ENCODE measurements around the gene REL. TPM values are rescaled to one million over a fixed set of nuclear protein-coding genes. Genes with fewer than 3 reads are reported as not detected.
A peak's percentile ranks its signal among the peaks of the same experiment; 100 is the strongest.
"Not testable (repeated sequence)": the region's sequence is repeated elsewhere in the genome, so short reads cannot be mapped to it uniquely, and the experiment has no call there.

The REL gene
- total and polyA plus RNA-seq, 4 experiments from 2014 or later, result 3.8 to 28.0 (median 19.4) TPM

GRCh38 chr2:60899892-60900249 is 18.5 kb downstream of the REL start:
- Histone ChIP-seq H3K27me3 (ENCODE audit: insufficient read depth, low read length) (no peaks in the 10 kb centered on the region), H3K36me3 (ENCODE audit: insufficient read depth, low read length) (peaks cover 18% of the 10 kb centered on the region), H3K4me1 (ENCODE audit: insufficient read depth, low read length) (peaks cover 6% of the 10 kb centered on the region), H3K9me3 (ENCODE audit: control insufficient read depth in 1 of 2, low read length in 2 of 2) (no peaks in the 10 kb centered on the region), H3K4me3 (ENCODE audit: low read length in 2 of 2) (no peak overlapping the region), H3K27ac (ENCODE audit: low read depth, low read length) (no peak overlapping the region)
- peak overlapping the region in 3 of 7 donors; percentile 1 to 85 (median 75) for H3K27ac Mint-ChIP-seq
- intact Hi-C loops (cut with micrococcal nuclease), result no loop called here
- no peaks in the 10 kb centered on the region for H3K9me3 Mint-ChIP-seq
- ChIA-PET POLR2A (ENCODE audit: partially characterized antibody) (no interaction called here), CTCF (ENCODE audit: partially characterized antibody) (interaction anchor here (1.2 kb wide), 1 partner anchor 17 kb away, joined by 3 read pairs; no protein-coding TSS in a partner anchor)
- no peak for DNase-seq
- peaks cover 48 to 62% of the 10 kb centered on the region in 2 donors for H3K36me3 Mint-ChIP-seq
- no peaks in the 10 kb centered on the region for H3K27me3 Mint-ChIP-seq
- no peak overlapping the region for H3K4me3 Mint-ChIP-seq
- H3K4me1 Mint-ChIP-seq, result peaks cover 9 to 24% (median 17%) of the 10 kb centered on the region in 4 donors

GRCh38 chr2:60901296-60901695 is 19.9 kb downstream of the REL start:
- CTCF ChIA-PET (ENCODE audit: partially characterized antibody), result interaction anchor here (0.8 kb wide), 1 partner anchor 98 kb away, joined by 4 read pairs; no protein-coding TSS in a partner anchor
- POLR2A ChIA-PET (ENCODE audit: partially characterized antibody); H3K27ac Mint-ChIP-seq; H3K9me3 Mint-ChIP-seq; DNase-seq; H3K4me3 Mint-ChIP-seq; intact Hi-C loops (cut with micrococcal nuclease); H3K9me3 ChIP-seq (ENCODE audit: control insufficient read depth in 1 of 2, low read length in 2 of 2); H3K4me3 ChIP-seq (ENCODE audit: low read length in 2 of 2); H3K27me3 ChIP-seq (ENCODE audit: insufficient read depth, low read length); H3K27me3 Mint-ChIP-seq; H3K27ac ChIP-seq (ENCODE audit: low read depth, low read length); H3K4me1 ChIP-seq (ENCODE audit: insufficient read depth, low read length): not testable (repeated sequence)
- H3K36me3 ChIP-seq (ENCODE audit: insufficient read depth, low read length), result peaks cover 11% of the 10 kb centered on the region
- Mint-ChIP-seq H3K4me1 (peaks cover 9 to 24% (median 17%) of the 10 kb centered on the region in 4 donors), H3K36me3 (peaks cover 53 to 66% of the 10 kb centered on the region in 2 donors)

GRCh38 chr2:60905867-60906266 is 24.5 kb downstream of the REL start:
- POLR2A ChIA-PET (ENCODE audit: partially characterized antibody); H3K4me1 Mint-ChIP-seq; H3K4me3 ChIP-seq (ENCODE audit: low read length in 2 of 2); intact Hi-C loops (cut with micrococcal nuclease); H3K9me3 Mint-ChIP-seq; H3K27me3 ChIP-seq (ENCODE audit: insufficient read depth, low read length); H3K9me3 ChIP-seq (ENCODE audit: control insufficient read depth in 1 of 2, low read length in 2 of 2); H3K4me3 Mint-ChIP-seq; H3K27ac ChIP-seq (ENCODE audit: low read depth, low read length); H3K36me3 ChIP-seq (ENCODE audit: insufficient read depth, low read length); H3K4me1 ChIP-seq (ENCODE audit: insufficient read depth, low read length); DNase-seq; H3K27me3 Mint-ChIP-seq: not testable (repeated sequence)
- CTCF ChIA-PET (ENCODE audit: partially characterized antibody), result interaction anchor here (0.5 kb wide), 1 partner anchor 42 kb away, joined by 3 read pairs; no protein-coding TSS in a partner anchor
- Mint-ChIP-seq H3K36me3 (peaks cover 28 to 50% of the 10 kb centered on the region in 2 donors), H3K27ac (peak overlapping the region in 2 of 7 donors; percentile 37 to 42)

GRCh38 chr2:60906395-60906794 is 25.0 kb downstream of the REL start:
- no peak for DNase-seq
- Histone ChIP-seq H3K9me3 (ENCODE audit: control insufficient read depth in 1 of 2, low read length in 2 of 2) (no peaks in the 10 kb centered on the region), H3K27me3 (ENCODE audit: insufficient read depth, low read length) (no peaks in the 10 kb centered on the region), H3K36me3 (ENCODE audit: insufficient read depth, low read length) (no peaks in the 10 kb centered on the region), H3K4me3 (ENCODE audit: low read length in 2 of 2) (no peak overlapping the region), H3K27ac (ENCODE audit: low read depth, low read length) (no peak overlapping the region), H3K4me1 (ENCODE audit: insufficient read depth, low read length) (no peaks in the 10 kb centered on the region)
- no peak overlapping the region for H3K4me3 Mint-ChIP-seq
- peaks cover 0 to 7% (median 3%) of the 10 kb centered on the region in 4 donors for H3K4me1 Mint-ChIP-seq
- intact Hi-C loops (cut with micrococcal nuclease), result no loop called here
- CTCF ChIA-PET (ENCODE audit: partially characterized antibody), result interaction anchor here (0.5 to 0.6 kb wide), 2 partner anchors 42 to 117 kb away, joined by 3 to 5 read pairs; no protein-coding TSS in a partner anchor
- no peaks in the 10 kb centered on the region for H3K9me3 Mint-ChIP-seq
- peak overlapping the region in 4 of 7 donors; percentile 19 to 44 (median 26) for H3K27ac Mint-ChIP-seq
- H3K36me3 Mint-ChIP-seq, result peaks cover 25 to 47% of the 10 kb centered on the region in 2 donors
- H3K27me3 Mint-ChIP-seq, result no peaks in the 10 kb centered on the region
- POLR2A ChIA-PET (ENCODE audit: partially characterized antibody), result no interaction called here

GRCh38 chr2:60907329-60907728 is 26.0 kb downstream of the REL start:
- Mint-ChIP-seq H3K36me3 (peaks cover 20 to 41% of the 10 kb centered on the region in 2 donors), H3K27ac (no peak overlapping the region), H3K9me3 (no peaks in the 10 kb centered on the region), H3K27me3 (no peaks in the 10 kb centered on the region), H3K4me1 (peaks cover 0 to 7% (median 3%) of the 10 kb centered on the region in 4 donors), H3K4me3 (no peak overlapping the region)
- Histone ChIP-seq H3K27ac (ENCODE audit: low read depth, low read length) (no peak overlapping the region), H3K36me3 (ENCODE audit: insufficient read depth, low read length) (no peaks in the 10 kb centered on the region), H3K27me3 (ENCODE audit: insufficient read depth, low read length) (no peaks in the 10 kb centered on the region), H3K9me3 (ENCODE audit: control insufficient read depth in 1 of 2, low read length in 2 of 2) (no peaks in the 10 kb centered on the region), H3K4me1 (ENCODE audit: insufficient read depth, low read length) (no peaks in the 10 kb centered on the region), H3K4me3 (ENCODE audit: low read length in 2 of 2) (no peak overlapping the region)
- DNase-seq, result no peak
- intact Hi-C loops (cut with micrococcal nuclease), result no loop called here
- ChIA-PET CTCF (ENCODE audit: partially characterized antibody) (interaction anchor here (1.0 kb wide), 1 partner anchor 38 kb away, joined by 3 read pairs; no protein-coding TSS in a partner anchor), POLR2A (ENCODE audit: partially characterized antibody) (no interaction called here)

- no peak overlapping the region for H3K4me3 ChIP-seq (ENCODE audit: low read length in 2 of 2)
- CTCF ChIA-PET (ENCODE audit: partially characterized antibody), result no interaction called here
- H3K9me3 Mint-ChIP-seq, result no peaks in the 10 kb centered on the region
- peaks cover 30% of the 10 kb centered on the region for H3K36me3 ChIP-seq (ENCODE audit: insufficient read depth, low read length)
- no peaks in the 10 kb centered on the region for H3K27me3 ChIP-seq (ENCODE audit: insufficient read depth, low read length)
- DNase-seq, result no peak
- H3K27ac ChIP-seq (ENCODE audit: low read depth, low read length), result no peak overlapping the region
- no peak overlapping the region for H3K4me3 Mint-ChIP-seq
- H3K9me3 ChIP-seq (ENCODE audit: control insufficient read depth in 1 of 2, low read length in 2 of 2), result no peaks in the 10 kb centered on the region
- H3K4me1 ChIP-seq (ENCODE audit: insufficient read depth, low read length), result no peaks in the 10 kb centered on the region
- peaks cover 0 to 4% (median 0%) of the 10 kb centered on the region in 4 donors for H3K4me1 Mint-ChIP-seq
- no peaks in the 10 kb centered on the region for H3K27me3 Mint-ChIP-seq
- intact Hi-C loops (cut with micrococcal nuclease), result no loop called here
- POLR2A ChIA-PET (ENCODE audit: partially characterized antibody), result no interaction called here
- peaks cover 45 to 50% of the 10 kb centered on the region in 2 donors for H3K36me3 Mint-ChIP-seq
- H3K27ac Mint-ChIP-seq, result peak overlapping the region in 2 of 7 donors; percentile 8 to 80
These were observed 44.8 kb downstream of the REL start for GRCh38 chr2:60925994-60926740.

- Histone ChIP-seq H3K36me3 (ENCODE audit: insufficient read depth, low read length) (peaks cover 26% of the 10 kb centered on the region), H3K27me3 (ENCODE audit: insufficient read depth, low read length) (no peaks in the 10 kb centered on the region), H3K4me1 (ENCODE audit: insufficient read depth, low read length) (no peaks in the 10 kb centered on the region), H3K4me3 (ENCODE audit: low read length in 2 of 2) (no peak overlapping the region), H3K27ac (ENCODE audit: low read depth, low read length) (no peak overlapping the region), H3K9me3 (ENCODE audit: control insufficient read depth in 1 of 2, low read length in 2 of 2) (no peaks in the 10 kb centered on the region)
- Mint-ChIP-seq H3K27me3 (no peaks in the 10 kb centered on the region), H3K27ac (peak overlapping the region in 2 of 7 donors; percentile 2 to 80), H3K9me3 (no peaks in the 10 kb centered on the region), H3K4me3 (no peak overlapping the region), H3K36me3 (peaks cover 45 to 49% of the 10 kb centered on the region in 2 donors), H3K4me1 (peaks cover 0 to 4% (median under 1%) of the 10 kb centered on the region in 4 donors)
- POLR2A ChIA-PET (ENCODE audit: partially characterized antibody), result no interaction called here
- DNase-seq, result no peak
- intact Hi-C loops (cut with micrococcal nuclease), result no loop called here
- CTCF ChIA-PET (ENCODE audit: partially characterized antibody), result no interaction called here
These were observed 45.6 kb downstream of the REL start for GRCh38 chr2:60926741-60927552.

Data from CD4-positive, alpha-beta memory T cell (primary cell).